Anterior cingulate cortex (tissue), 58 donors: ENCODE data around the gene TTLL11.

Experiments
- DNase-seq, 58 donors: peaks; one replicate each; lab custom pipeline; 2025; lab: John Stamatoyannopoulos, UW

Gene TTLL11, protein sequence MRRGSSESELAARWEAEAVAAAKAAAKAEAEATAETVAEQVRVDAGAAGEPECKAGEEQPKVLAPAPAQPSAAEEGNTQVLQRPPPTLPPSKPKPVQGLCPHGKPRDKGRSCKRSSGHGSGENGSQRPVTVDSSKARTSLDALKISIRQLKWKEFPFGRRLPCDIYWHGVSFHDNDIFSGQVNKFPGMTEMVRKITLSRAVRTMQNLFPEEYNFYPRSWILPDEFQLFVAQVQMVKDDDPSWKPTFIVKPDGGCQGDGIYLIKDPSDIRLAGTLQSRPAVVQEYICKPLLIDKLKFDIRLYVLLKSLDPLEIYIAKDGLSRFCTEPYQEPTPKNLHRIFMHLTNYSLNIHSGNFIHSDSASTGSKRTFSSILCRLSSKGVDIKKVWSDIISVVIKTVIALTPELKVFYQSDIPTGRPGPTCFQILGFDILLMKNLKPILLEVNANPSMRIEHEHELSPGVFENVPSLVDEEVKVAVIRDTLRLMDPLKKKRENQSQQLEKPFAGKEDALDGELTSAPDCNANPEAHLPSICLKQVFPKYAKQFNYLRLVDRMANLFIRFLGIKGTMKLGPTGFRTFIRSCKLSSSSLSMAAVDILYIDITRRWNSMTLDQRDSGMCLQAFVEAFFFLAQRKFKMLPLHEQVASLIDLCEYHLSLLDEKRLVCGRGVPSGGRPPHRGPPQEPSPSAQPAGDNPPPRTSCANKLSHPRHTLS

DNA sequence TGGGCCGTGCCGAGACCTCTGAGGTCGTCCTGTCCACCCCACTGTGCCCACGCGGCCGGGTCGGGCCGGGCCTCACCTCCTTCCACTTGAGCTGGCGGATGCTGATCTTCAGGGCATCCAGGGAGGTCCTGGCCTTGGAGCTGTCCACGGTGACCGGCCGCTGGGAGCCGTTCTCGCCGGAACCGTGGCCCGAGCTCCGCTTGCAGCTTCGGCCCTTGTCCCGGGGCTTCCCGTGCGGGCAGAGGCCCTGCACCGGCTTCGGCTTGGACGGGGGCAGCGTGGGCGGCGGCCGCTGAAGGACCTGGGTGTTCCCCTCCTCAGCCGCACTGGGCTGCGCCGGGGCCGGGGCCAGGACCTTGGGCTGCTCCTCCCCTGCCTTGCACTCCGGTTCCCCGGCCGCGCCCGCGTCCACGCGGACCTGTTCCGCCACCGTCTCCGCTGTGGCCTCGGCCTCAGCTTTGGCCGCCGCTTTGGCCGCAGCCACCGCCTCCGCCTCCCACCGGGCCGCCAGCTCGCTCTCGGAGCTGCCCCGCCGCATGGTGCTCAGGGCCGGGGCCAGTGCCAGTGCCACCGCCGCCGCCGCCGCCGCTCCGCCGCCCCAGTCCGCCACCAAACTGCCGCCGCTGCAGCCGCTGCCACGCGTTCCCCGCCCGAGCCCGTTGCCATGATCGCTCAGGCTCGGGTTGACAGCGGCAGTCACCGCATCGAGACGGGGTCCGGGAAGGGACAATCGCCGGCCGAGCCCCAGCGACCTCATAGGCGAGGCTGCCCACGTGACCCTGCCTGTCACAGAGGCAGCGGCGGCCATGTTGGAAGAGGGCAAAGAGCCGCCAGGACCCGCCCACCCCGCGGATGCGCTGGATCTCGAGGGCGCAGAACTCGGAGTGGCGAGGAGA is at the start of gene TTLL11:
Gene TTLL11 (minus strand): TSS at position 698 of the 896 bp plus-strand sequence. CDS start 160 bp downstream, at position 538.
- DNase-seq: peak; percentile 71 to 98 (median 96)

DNA sequence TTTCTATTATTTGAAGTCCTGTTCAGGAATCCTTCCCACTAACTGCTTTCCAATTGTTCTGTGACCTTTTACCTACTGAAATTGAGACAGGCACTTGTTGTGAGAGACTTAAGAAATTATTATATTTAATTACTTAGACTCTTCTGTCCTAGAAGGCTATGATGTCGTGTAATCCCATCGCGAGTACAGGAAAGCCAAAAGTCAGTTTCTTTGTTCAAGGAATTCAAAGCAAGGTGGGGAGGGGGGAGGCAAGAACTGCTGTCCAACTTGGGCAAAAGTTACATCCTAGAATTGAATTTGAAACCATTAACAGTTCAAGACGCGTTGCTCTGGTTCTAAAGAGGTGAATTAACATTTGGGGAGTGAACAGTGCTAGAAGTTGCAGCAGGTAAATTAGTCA is 48.6 kb upstream of the TTLL11 start:
- DNase-seq: no peak

DNA sequence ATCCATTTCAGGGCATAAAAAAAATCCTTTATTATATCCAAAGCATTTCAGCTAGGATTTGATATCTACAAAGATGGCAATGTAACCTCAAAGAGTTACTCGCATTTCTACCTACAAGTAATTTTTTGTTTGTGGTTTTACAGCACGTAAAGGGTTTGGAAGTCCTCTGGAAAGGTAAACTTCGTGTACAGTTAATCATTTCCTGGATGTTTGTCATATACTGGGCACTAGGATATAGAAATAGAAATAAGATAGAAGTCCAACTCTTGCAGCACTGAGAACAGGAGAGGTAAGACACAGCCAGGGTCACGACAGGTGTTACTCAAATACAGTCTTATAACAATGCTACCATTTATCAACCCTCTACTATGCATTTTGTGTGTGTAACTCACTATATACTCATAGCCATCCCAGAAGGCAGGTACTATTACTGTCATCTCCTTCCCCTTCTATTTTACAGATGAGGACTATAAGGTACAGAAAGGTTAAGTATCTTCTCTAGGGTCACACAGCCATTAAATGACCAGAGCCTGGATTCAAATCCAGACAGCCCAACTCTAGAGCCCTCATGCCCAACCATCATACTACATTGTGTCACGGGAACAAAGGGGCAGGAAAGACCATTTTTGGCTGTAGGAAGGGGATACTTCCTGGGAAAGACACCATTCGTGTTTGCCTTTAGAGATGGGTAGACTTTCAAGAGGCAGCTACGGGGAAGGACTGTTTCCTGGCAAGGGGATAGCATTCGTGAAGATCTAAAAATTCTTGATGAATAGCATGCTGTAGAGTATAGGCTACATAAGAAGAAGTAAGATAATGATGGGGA is 47.5 kb upstream of the TTLL11 start:
- DNase-seq: no peak

DNA sequence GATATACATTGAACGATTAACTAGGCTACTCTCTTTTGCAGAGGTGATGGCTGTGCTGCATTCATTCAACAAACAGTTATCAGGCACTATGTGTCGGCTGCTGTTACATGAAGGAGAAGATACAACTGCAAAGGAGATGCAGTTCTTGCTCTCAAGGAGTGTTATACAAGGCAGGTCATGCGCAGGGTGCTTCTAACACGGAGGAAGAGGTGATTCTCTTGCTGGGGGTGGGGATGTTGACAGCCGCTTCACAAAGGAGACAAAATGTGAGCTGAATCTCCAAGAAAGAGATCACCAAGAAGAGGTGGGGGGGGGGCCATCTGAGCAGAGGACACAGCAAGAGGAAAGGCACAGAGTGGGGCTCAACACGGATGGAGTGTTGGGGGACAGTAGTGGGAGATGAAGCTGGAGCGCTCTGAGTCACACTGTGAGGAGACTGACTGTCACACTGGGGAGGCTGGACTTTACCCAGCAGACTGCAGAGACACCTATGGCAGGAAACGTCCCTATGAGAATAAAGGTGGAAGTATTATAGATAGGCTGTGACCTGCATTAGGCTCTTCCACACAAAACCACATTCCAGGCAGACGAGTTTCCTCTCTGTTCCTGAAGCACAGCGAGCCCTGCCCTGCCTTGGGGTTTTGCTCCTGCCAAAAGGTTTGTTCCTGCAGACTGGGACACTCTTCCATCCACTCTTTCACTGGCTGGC is 45.6 kb upstream of the TTLL11 start:
- no peak for DNase-seq

DNA sequence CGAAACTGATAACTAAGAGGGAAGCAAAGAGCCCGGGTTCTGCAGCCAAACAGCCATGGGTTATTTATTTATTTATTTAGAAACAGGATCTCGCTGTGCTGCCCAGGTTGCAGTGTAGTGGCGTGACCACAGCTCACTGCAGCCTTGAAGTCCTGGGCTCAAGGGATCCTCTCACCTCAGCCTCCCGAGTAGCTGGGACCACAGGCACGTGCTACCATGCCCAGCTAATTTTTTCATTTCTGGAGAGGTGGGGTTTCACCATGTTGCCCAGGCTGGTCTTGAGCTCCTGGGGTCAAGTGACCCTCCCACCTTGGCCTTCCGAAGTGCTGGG is 42.4 kb upstream of the TTLL11 start:
- no peak for DNase-seq

DNA sequence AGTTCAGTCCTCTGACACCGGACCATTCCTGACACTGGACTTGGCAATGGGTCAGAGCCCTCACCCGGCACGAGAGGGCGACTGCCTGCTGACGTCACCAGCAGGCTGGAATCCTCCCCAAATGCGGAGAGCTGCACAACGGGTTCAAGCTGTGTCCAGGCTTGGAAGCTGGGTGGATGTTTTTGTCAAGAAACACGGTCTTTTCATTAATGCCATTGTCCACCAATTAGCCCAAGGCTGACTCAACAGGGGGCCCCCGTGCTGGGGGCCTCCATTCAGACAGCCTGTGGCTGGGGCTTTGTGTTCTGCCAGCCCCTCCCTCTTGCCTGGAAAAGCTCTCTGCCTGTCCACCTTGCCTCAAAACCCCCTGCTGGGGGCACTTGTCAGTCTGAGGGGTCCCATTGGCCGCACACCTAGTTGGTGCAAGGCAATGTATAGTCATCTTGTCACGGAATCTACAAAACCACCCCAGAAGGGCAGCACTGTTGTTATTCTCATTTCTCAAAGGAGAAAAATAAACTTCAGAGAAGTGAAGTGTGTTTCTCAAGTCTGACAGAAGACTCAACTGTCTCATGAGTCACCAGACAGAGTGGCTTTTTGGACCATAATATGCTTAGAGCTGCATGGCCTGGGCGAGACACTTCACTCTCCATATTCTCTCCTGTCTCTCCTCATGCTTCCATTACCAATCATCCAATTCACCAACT is 41.9 kb upstream of the TTLL11 start:
- peak in 4 of 58 donors; percentile 23 to 56 (median 36) for DNase-seq

DNA sequence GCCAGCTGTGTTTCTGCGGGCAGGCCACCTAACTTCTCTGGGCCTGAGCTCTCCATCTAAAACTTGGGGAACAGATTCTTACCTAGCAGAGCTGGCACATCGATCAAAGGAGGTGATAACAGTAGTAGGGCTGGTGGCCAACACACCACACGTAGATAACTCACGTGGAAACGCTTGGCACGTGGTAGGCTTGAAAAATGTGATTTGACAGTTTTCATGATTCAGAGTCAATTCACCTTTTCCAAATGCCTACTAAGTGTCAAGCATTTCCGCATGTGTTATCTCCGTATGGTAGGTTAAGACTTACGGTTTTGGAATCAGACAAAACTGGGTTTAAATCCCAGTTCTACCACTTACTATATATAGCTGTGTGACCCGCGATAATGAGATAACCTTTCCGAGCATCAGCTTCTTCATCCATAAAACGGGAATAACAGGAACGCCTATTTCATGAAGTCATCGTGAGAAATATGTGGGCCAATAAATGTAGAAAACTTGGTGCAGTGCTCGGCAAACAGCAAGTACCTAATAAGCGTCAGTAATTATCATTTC is 41.0 kb upstream of the TTLL11 start:
- no peak for DNase-seq

DNA sequence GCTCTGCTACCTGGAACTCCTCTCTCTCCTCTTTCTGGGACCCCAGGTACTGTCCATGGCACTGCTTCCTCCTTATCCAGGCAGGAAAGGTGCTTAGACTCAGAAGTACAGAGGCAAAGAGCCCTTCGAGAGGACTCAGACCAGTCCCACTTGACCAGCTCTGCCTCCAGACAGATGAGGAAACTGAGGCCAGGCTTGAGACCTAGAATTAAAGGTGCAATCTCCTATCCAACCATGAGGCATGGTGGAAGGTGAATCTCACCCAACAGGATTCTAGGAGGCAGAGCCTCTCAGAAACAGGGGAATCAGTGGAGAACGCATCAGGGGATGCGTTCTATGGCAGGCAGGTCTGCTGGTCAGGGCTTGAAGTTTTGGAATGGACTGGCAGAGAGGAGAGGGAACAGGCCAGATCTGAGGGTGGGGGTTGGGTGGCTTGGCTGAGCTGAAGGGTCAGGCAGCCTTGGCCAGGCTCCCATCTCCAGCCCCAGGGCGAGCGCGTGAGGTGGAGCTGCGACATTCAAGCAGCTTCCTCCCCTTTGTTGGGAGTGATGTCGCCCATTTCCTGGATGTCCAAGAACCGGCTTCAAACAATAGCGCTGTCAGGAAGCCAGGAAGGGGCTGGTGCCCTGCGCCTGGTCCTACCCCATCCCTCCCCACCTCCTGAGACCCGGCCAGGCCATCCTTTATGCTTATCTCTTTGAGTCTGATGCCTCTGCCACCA is 40.3 kb upstream of the TTLL11 start:
- DNase-seq: no peak

DNA sequence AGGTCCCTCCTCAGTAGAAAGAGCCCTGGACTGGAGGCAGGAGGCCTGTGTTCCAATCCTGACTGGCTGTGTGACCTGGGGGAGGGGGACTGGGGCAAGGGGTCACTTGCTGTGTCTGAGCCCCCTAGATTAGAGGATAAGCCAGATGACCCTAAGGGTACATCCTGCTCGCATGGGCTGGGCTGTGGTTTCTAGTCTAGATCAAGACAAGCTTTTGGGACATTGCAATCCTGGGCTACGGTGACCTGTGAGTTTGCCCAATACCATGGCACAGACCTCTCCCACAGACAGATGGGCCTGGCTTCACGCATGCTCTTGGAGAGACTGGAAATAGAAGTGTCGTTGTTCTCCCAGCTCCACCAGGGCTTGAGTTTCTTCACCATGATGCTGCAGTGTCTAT is 39.4 kb upstream of the TTLL11 start:
- no peak for DNase-seq

DNA sequence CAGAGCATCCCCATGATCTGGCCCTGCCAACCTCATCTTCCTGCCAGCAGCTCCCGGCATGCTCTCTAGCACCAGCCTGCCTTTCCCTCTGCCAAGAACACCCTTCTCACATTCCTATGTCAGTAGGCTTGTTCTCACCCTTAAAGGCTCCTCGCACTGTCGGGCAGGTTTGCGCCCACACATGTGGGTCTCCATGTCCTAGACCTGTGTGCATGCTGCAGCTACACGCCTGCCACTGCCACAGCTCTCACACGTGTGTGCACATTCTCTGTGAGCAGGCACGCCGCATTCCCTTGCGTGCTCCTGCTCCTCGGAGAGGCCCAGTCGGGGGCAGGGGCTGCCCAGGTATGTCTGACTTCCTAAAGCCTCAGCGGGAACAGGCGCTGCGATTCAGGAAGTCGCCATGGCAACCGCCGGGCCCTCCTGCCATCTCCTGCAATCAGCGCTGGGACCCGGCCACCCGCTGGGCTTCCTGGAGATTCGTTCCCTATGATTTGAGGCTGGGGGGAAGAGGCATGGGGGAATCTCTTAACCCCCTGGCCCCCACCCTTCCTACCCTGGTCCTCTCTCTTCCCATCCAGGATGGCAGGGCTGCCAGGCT is 38.4 kb upstream of the TTLL11 start:
- peak in 19 of 58 donors; percentile 14 to 58 (median 34) for DNase-seq

DNA sequence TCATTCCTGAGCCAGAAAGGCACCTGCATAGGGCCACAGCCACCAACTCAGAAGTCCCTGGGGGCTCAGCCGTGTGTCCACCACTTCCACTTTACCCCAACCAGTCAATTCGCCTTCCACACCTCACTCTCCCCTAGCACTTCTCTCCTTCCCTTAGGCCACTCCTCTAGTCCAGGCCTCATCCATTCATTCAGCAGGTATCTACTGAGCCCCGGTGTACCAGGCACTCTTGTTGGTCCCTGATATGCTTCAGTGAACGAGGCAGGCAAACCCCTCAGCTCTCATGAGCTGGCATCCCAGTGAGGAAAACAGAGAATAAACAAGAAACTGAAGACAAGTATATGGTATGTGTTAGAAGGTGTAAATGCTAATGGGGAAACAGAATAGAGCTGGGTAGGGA is 37.7 kb upstream of the TTLL11 start:
- no peak for DNase-seq

DNA sequence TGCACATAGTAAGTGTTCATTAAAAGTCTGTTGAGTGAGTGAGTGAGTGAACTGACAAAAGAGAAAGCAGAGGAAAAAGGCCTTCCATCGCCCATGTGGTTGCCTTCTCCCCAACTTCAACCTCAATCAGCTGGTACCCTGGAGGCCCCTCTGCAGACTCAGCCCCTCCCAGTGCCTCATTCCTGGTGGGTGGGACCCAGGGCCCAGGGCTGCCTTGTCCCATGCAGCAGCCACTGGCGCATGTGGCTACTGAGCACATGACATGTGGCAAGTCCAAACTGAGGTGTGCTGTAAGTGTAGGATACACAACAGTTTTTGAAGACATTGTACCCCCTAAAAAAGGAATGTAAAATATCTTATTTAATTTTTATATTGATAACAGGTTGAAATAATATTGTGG is 36.9 kb upstream of the TTLL11 start:
- DNase-seq: no peak

DNA sequence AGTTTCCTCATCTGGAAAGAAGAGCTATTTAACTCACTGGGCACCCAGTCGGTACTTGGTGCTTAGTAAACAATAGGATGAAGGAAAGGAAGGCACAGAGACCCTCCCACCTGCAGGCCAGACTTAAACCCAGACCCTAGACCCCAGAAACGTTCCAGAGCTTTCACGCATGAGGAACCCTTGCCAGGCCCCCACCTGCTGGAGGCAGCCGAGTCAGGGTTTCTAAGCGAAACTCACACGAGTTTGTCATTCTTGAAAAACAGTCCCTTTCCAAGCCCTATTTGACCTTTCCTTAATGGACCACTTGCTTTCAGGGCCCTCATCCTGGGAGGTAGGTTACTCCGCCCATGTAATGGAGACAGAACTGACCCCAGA is 35.8 kb upstream of the TTLL11 start:
- DNase-seq: no peak

DNA sequence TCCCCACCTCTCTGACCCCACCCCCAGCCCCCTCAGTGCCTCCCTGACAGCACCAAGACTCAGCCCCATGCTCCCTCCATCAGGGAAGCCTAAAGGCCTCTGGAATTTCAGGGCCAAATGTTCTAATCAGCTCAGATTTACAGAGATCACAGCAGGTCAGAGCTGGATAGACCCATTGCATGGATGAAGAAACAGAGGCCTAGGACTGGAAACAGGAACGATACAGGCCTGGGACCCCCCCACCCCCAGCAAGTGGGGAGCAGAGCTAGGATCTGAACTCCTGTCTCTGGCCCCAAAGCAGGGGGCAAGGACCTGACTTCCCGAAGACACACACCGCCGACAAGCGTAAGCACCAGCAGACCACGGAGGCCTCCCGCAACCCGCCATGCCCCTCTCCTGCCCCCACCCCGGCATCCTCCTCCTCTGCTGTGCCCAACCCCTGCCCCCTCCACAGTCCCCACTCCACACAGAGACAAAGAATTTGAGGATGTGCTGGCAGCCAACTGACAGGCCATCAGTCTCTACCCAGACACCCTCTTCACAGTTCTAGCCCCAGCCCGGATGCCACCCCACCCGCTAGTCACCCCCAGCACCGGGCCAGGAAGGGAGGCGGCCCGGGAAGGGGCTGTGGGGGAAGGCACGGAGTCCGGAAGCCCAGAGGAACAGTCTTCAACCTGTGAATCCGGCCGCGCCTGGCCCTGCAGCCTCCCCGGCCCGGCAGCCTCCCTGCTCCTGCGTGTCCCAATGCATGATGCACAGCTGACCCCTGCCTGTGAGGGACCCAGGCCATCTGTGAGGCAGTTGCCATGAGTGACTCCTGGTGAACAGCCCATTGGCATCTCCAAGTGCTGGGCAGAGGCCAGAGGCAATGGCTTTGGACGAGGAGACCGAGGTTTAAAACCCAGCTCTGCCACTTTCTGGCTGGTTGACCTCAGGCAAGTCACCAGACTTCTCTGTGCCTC is 35.2 kb upstream of the TTLL11 start:
- no peak for DNase-seq

DNA sequence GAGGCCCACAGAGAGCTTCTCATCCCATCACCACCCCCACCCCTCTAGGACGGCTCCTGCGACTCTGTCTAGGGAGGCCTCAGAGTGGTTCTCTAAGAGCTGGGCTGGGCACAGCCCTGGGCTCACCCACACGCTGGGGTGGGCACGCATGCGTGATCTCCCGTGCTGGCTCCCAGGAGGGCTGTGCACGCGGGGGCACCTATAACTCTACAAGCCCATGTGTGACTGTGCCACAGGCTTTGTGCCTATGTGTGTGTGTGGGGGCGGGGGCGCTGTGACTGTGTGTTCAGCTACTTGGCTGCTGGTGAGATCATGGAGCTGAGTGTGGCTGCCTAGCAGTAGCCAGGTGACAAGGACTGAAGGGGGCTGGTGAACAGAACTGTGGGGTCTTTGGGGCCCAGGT is 34.3 kb upstream of the TTLL11 start:
- DNase-seq: peak in 40 of 58 donors; percentile 17 to 88 (median 58)
